ENCODE results near the gene GPR142.

DNA sequence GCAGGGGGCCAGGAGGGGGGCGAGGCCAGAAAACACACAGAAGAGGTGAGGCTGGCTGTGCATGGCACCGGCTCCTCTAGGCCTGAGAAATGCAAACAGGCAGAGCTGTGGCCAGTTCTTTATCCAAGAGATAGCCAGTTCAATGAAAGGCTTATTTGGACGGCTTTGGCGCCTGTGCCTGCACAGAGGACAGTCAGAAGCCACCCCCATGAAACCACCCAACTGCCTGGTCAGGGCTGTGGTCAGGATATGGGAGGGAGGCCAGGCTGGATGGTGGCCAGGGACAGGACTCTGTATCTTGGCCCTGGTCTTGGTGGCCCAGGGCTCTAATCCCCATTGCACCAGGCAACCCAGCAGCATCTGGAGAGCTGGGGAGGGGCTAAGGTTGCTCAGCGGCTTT, 40.1 kb downstream of the GPR142 start:
- no peak for TF ChIP-seq GATA2 (IDR thresholded peaks at IDR 0.05; ENCODE audit: low read depth, low read length)
- TF ChIP-seq GATA3 (IDR thresholded peaks at IDR 0.05; ENCODE audit: low read depth, low read length) = no peak
